ENCODE data around the gene MAD1L1.

MAD1L1 gene

DNA sequence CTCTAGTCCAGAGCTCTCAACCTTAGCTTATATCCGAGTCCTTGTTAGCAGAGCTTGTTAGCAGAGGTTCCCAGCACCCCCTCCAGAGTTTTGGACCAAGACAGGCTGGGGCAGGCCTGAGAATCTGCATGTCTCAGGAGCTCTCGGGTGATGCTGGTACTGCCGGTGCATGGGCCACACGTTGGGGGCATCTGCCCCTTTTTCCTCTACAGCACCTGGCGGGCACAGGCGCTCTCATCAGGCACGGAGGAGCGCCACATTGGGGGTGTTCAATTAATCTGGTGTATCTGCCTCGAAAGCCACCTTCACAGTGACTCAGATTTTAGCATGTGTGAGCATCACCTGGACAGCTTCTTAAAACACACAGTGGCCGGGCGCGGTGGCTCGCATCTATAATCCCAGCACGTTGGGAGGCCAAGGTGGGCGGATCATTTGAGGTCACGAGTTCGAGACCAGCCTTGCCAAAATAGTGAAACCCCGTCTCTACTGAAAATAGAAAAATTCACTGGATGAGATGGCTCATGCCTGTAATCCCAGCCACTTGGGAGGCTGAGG is 445.0 kb downstream of the MAD1L1 start:
- H3K27ac ChIP-seq = no peak overlapping the region
- TF ChIP-seq, protein P1, sequence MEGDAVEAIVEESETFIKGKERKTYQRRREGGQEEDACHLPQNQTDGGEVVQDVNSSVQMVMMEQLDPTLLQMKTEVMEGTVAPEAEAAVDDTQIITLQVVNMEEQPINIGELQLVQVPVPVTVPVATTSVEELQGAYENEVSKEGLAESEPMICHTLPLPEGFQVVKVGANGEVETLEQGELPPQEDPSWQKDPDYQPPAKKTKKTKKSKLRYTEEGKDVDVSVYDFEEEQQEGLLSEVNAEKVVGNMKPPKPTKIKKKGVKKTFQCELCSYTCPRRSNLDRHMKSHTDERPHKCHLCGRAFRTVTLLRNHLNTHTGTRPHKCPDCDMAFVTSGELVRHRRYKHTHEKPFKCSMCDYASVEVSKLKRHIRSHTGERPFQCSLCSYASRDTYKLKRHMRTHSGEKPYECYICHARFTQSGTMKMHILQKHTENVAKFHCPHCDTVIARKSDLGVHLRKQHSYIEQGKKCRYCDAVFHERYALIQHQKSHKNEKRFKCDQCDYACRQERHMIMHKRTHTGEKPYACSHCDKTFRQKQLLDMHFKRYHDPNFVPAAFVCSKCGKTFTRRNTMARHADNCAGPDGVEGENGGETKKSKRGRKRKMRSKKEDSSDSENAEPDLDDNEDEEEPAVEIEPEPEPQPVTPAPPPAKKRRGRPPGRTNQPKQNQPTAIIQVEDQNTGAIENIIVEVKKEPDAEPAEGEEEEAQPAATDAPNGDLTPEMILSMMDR (conservative IDR thresholded peaks at IDR 0.05) = no peak
- no peak for TF ChIP-seq ZFX (IDR thresholded peaks at IDR 0.05)

DNA sequence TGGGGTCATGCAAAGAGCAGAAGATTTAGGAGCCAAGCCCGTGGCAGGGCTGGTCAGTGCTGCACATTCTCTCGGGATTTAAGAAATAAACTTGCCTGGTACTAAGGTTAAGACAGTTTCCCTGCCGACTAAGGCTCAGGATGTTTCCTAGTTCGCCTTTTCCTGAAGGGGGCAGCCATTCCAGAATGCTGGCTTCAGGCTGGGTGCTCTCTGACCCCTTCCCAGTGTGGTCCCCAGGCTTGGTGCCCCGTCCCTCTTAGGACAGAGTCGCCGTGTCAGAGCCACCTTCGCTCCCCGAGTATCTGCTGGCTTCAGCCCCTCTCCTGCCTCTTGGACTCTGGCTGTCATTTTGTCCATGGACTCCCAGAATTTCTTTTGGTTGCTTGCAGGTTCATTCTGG is 445.5 kb downstream of the MAD1L1 start:
- TF ChIP-seq ZFX (IDR thresholded peaks at IDR 0.05) = no peak
- H3K27ac ChIP-seq = no peak overlapping the region

DNA sequence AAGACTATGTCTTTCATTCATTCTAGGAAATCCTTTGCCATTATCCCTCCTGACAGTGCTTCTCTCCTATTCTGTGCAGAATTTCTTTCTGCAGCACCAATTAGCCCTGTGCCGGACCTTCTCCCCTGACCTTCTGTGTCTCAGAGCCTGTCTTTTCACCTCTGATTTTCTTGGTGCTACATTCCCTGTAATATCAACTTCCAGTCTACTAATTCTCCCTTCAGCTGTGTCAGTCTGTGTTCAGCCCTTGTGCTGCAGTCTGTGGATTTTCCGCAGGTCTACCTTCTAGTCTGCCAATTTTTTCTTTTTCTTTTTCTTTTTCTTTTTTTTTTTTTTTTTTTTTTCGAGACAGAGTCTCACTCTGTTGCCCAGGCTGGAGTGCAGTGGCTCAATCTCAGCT is 446.9 kb downstream of the MAD1L1 start:
- H3K27ac ChIP-seq = no peak overlapping the region
- TF ChIP-seq, protein P1 (conservative IDR thresholded peaks at IDR 0.05) = no peak
- TF ChIP-seq ZFX (IDR thresholded peaks at IDR 0.05) = no peak

DNA sequence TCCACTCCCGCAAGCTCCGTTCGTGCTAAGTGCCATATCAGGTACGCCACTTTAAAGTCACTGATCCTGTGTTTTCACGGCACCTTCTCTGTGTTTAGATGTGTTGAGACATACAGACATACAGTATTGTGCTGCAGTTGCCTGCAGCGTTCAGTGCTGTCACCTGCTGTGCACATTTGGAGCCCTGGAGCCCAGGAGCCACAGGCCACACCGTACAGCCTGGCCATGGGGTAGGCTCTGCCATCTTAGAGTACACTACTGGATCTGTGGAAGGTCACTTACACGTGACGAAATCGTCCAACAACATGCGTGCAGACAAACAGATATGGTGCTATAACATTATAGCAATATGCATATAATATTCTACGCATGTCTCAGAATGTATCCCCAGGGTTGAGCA is 451.4 kb downstream of the MAD1L1 start:
- no peak overlapping the region for H3K27ac ChIP-seq
- TF ChIP-seq, protein P1 (conservative IDR thresholded peaks at IDR 0.05) = no peak
- TF ChIP-seq ZFX (IDR thresholded peaks at IDR 0.05) = no peak

DNA sequence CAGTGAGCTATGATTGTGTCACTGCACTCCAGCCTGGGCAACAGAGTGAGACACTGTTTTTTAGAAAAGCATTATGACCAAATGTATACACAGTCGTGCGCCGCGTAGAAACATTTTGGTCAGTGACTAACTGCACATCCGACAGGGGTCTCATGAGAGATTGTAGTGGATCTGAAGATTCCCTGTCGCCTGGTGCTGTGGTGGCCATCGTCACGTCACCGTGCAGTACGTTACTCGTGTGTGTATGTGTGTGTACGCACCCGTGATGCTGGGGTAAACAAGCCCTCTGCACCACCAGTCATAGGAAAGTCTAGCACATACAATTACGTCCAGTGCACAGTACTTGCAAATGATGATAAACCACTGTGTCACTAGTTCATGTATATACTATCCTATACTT is 453.3 kb downstream of the MAD1L1 start:
- TF ChIP-seq, protein P1 (conservative IDR thresholded peaks at IDR 0.05) = no peak
- no peak for TF ChIP-seq ZFX (IDR thresholded peaks at IDR 0.05)

DNA sequence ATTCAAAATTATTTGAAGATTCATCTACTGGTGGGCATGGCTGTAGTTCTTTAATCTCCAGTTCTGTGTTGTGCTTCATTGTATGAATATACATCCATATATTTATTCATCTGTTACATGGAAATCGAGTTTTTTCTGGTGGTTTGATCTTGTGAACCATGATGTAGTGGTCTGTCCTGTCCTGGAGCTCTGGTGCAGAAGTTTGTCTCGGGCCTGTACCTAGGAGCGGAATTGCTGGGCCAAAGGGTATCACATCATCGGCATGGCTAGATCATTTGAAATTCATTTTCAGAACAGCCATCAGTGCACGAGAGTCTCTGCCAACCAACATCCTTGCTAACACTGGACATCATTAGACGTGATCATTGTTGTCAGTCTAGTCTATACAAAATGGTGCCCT is 455.6 kb downstream of the MAD1L1 start:
- TF ChIP-seq, protein P1 (conservative IDR thresholded peaks at IDR 0.05) = no peak
- TF ChIP-seq ZFX (IDR thresholded peaks at IDR 0.05) = no peak
- H3K27ac ChIP-seq = no peak overlapping the region

More for the DNA sequence above, 453.3 kb downstream of the MAD1L1 start:
- no peak overlapping the region for H3K27ac ChIP-seq

DNA sequence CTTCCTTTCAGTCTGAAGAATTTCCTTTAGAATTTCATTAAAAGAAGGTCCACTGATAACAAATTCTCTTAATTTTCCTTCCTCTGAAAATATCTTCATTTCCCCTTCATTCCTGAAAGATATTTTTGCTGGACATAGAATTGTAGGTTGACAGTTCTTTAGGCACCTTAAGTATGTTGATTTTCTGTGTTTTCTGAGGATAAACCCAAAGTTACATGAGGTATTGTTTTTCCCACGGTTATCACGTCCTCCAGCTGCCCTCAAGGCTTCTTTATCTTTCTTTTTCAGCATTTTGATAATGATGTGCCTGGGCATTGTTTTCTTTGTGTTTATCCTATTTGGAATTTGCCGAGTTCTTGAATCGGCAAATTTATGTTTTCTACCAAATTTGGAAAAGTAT is 457.4 kb downstream of the MAD1L1 start:
- TF ChIP-seq ZFX (IDR thresholded peaks at IDR 0.05) = no peak
- TF ChIP-seq, protein P1 (conservative IDR thresholded peaks at IDR 0.05) = no peak
- H3K27ac ChIP-seq = no peak overlapping the region

DNA sequence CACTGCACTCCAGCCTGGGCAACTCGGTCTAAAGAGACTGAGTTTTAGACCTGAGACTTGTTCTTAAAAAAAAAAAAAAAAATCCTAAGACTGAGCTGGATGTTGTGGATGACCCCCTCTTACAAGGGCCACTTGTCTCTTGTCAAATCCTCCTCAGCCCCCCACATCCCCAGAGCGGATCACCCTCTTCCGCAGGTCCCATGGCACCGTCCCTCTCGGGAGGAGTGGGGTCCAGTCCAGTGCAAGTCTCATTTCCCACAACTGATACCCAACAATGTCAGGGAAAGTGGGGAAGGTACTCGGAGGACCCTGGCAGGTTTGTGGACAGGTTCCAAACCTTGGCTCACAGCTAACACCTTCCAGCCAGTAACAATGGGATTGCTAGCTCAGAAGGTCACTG is 462.4 kb downstream of the MAD1L1 start:
- no peak overlapping the region for H3K27ac ChIP-seq
- no peak for TF ChIP-seq ZFX (IDR thresholded peaks at IDR 0.05)
- TF ChIP-seq, protein P1 (conservative IDR thresholded peaks at IDR 0.05) = no peak

Measured in C4-2B (cell line).